Endothelial cell of umbilical vein (primary cell): ENCODE measurements around the gene MLANA. TPM values are rescaled to one million over a fixed set of nuclear protein-coding genes. Genes with fewer than 3 reads are reported as not detected.

Source experiments
- BruUV-seq: library from RNA; stranded (reverse); fragments of 400-500 nt; replicated peaks from 2 replicates; lab custom pipeline; 2021; lab: Mats Ljungman, UMichigan
- CTCF ChIA-PET: fragments of 300-600, 350-600 bp; sonication (Branson Sonifier 250); formaldehyde crosslinking; loops from one replicate; lab custom pipeline; 2021; ENCODE audit warnings: antibody characterized with exemption, inconsistent platforms; lab: Charles Lee
- POLR2A ChIA-PET: fragments of 300-600, 350-600 bp; sonication (Branson Sonifier 250); formaldehyde crosslinking; loops from one replicate; lab custom pipeline; 2021; ENCODE audit warnings: antibody characterized with exemption, inconsistent platforms; lab: Charles Lee
- DNase-seq: peaks from one replicate; pipeline ENCODE4 v3.0.0-alpha.2; 2011; ENCODE audit warnings: low read depth, low spot score
- FAIRE-seq: peaks from 2 replicates; lab custom pipeline; 2011; peaks lifted over from hg19 to GRCh38; lab: Jason Lieb, UNC
- H2AFZ ChIP-seq: 2 replicates; pipeline ENCODE4 v1.6.0; 2012; ENCODE audit warnings: low read depth, low read length, control low read depth, inconsistent platforms
- H3K27ac ChIP-seq: 2 replicates; pipeline ENCODE4 v1.5.1; 2011; ENCODE audit warnings: low read depth, mild to moderate bottlenecking, control low read depth, low read length, moderate library complexity; ENCODE audit not compliant: insufficient read depth
- H3K27me3 ChIP-seq, 2 experiments: 2 replicates each; pipeline versions ENCODE4 v1.6.0 to v1.6.1; 2011; ENCODE audit warnings: low read length in 2 of 2, mixed read lengths in 1 of 2; ENCODE audit not compliant: control insufficient read depth in 2 of 2, insufficient read depth in 2 of 2
- H3K36me3 ChIP-seq, 2 experiments: 2 replicates in 1 of 2; 3 replicates in 1 of 2; pipeline ENCODE4 v1.5.1; 2011; ENCODE audit warnings: low read length in 2 of 2, mild to moderate bottlenecking in 1 of 2, moderate library complexity in 1 of 2; ENCODE audit not compliant: control insufficient read depth in 2 of 2, insufficient read depth in 2 of 2; ENCODE audit errors: extremely low read depth in 1 of 2
- H3K4me1 ChIP-seq: 3 replicates; pipeline ENCODE4 v1.5.1; 2011; ENCODE audit warnings: mild to moderate bottlenecking, low read length; ENCODE audit not compliant: control insufficient read depth, insufficient read depth; ENCODE audit errors: extremely low read depth
- H3K4me2 ChIP-seq: 2 replicates; pipeline ENCODE4 v1.6.1; 2011; ENCODE audit warnings: low read length, control low read depth, mixed read lengths; ENCODE audit not compliant: insufficient read depth
- H3K4me3 ChIP-seq, 3 experiments: fragments of 200-600 bp in 1 of 3; sonication (generic), shearing (Covaris generic) in 1 of 3; replicated peaks in 1 of 3; 2 replicates each; pipeline ENCODE4 v1.5.1; 2011 to 2016; ENCODE audit warnings: control low read depth in 3 of 3, low read length in 3 of 3, mild to moderate bottlenecking in 2 of 3, inconsistent platforms in 1 of 3, low read depth in 1 of 3, moderate library complexity in 1 of 3; ENCODE audit not compliant: insufficient read depth in 1 of 3
- H3K79me2 ChIP-seq: 2 replicates; pipeline ENCODE4 v1.6.0; 2012; ENCODE audit warnings: low read length, inconsistent platforms; ENCODE audit not compliant: control insufficient read depth, insufficient read depth
- H3K9ac ChIP-seq: replicated peaks from 2 replicates; pipeline ENCODE3; 2011; ENCODE audit warnings: low read length, control low read depth; ENCODE audit not compliant: insufficient read depth; ENCODE audit errors: extremely low read depth
- H3K9me1 ChIP-seq: replicated peaks from 3 replicates; pipeline ENCODE4 v1.6.0; 2011; ENCODE audit warnings: mild to moderate bottlenecking, low read length; ENCODE audit not compliant: control insufficient read depth, insufficient read depth; ENCODE audit errors: extremely low read depth
- H3K9me3 ChIP-seq: replicated peaks from 2 replicates; pipeline ENCODE4 v1.5.1; 2012; ENCODE audit warnings: low read length, inconsistent platforms; ENCODE audit not compliant: control insufficient read depth, insufficient read depth
- H4K20me1 ChIP-seq: replicated peaks from 2 replicates; pipeline ENCODE3; 2011; ENCODE audit warnings: mild to moderate bottlenecking, low read length; ENCODE audit not compliant: control insufficient read depth, insufficient read depth; ENCODE audit errors: extremely low read depth
- CTCF ChIP-seq, 2 donors: IDR thresholded peaks; 1 replicate in 1 of 2; 2 replicates in 1 of 2; pipeline ENCODE4 v1.5.1; 2011; ENCODE audit warnings: low read length in 2 of 2, mild to moderate bottlenecking in 2 of 2, moderate library complexity in 2 of 2, control low read depth in 1 of 2, inconsistent platforms in 1 of 2, low read depth in 1 of 2; ENCODE audit not compliant: insufficient read depth in 1 of 2; ENCODE audit errors: extremely low read depth in 1 of 2
- EZH2 ChIP-seq: IDR thresholded peaks from 2 replicates; pipeline ENCODE4 v1.6.1; 2012; ENCODE audit warnings: borderline replicate concordance, low read depth, mild to moderate bottlenecking, moderate library complexity, low read length, inconsistent platforms; ENCODE audit not compliant: severe bottlenecking
- FOS ChIP-seq: IDR thresholded peaks from 2 replicates; pipeline ENCODE4 v1.6.1; 2011; ENCODE audit warnings: mild to moderate bottlenecking, low read length, moderate library complexity, borderline replicate concordance; ENCODE audit not compliant: insufficient read depth
- GATA2 ChIP-seq: IDR thresholded peaks from 2 replicates; pipeline ENCODE4 v1.7.0; 2011; ENCODE audit warnings: low read depth, mild to moderate bottlenecking, moderate library complexity, mixed read lengths, low read length; ENCODE audit not compliant: insufficient read length, insufficient read depth
- JUN ChIP-seq: IDR thresholded peaks from 2 replicates; pipeline ENCODE4 v1.6.1; 2011; ENCODE audit warnings: borderline replicate concordance, low read depth; ENCODE audit not compliant: insufficient read length, insufficient read depth
- MAX ChIP-seq: IDR thresholded peaks from 2 replicates; pipeline ENCODE4 v1.6.1; 2011; ENCODE audit not compliant: insufficient read depth, insufficient read length
- MYC ChIP-seq: IDR thresholded peaks from one replicate; pipeline ENCODE4 v1.6.1; 2011; ENCODE audit warnings: mild to moderate bottlenecking, low read depth, low read length
- POLR2A ChIP-seq: IDR thresholded peaks from 2 replicates; pipeline ENCODE4 v1.6.1; 2012; ENCODE audit warnings: low read depth, mild to moderate bottlenecking, control low read depth, low read length
- POLR2AphosphoS5 ChIP-seq: IDR thresholded peaks from 2 replicates; pipeline ENCODE4 v1.6.1; 2012; ENCODE audit warnings: low read depth, mild to moderate bottlenecking, control low read depth, low read length, moderate library complexity; ENCODE audit not compliant: insufficient read depth
- dilution Hi-C: fragments of 300-500 bp; cut with MboI; formaldehyde crosslinking; loops from one replicate; pipeline ENCODE4 v1.15.0; 2019; ENCODE audit warnings: low sequenced_read_pairs; ENCODE audit not compliant: extremely low pct_ligation_motif_present
- intact Hi-C: fragments of 100-400 bp; cut with micrococcal nuclease; formaldehyde crosslinking; loops from one replicate; pipeline ENCODE4 v1.10.0; 2022
- polyA plus RNA-seq, 4 experiments: library from polyadenylated mRNA; depleted of rRNA in 3 of 4; stranded (reverse) in 3 of 4; unstranded in 1 of 4; fragments of >200 nt; gene quantifications; 2 replicates each; pipeline versions ENCODE4 v1.2.1 to v1.2.3, GENCODE V29; 2011 to 2012; ENCODE audit warnings: missing spikeins in 1 of 4
- total RNA-seq: library from RNA; stranded (reverse); gene quantifications from 2 replicates; pipeline ENCODE4 v1.2.3, GENCODE V29; 2021

Gene MLANA
- total and polyA plus RNA-seq, 2 donors (not counting 3 experiments of a cell fraction or from before 2014, with no cell fraction given): not detected

- H2AFZ ChIP-seq: no peak overlapping the region
- TF ChIP-seq CTCF (IDR thresholded peaks at IDR 0.05; ENCODE audit: extremely low read depth in 1 of 2, insufficient read depth in 1 of 2, low read depth in 1 of 2, low read length in 2 of 2): no peak
- no peaks in the 10 kb centered on the region for H3K27me3 ChIP-seq
- ChIA-PET POLR2A (no interaction called here), CTCF (no interaction called here)
- H3K79me2 ChIP-seq: no peaks in the 10 kb centered on the region
- intact Hi-C loops: loop anchor here (5.0 kb wide), 1 partner anchor 34 kb away; the partner anchor contains the start of gene ERMP1
- no peak overlapping the region for H3K4me3 ChIP-seq
- FAIRE-seq (no peak), DNase-seq (no peak)
- dilution Hi-C loops: no loop called here
- H3K9me1 ChIP-seq: no peaks in the 10 kb centered on the region
- H3K9me3 ChIP-seq: no peaks in the 10 kb centered on the region
- H3K27ac ChIP-seq: no peak overlapping the region
- no TSS peak for BruUV-seq
- no peak overlapping the region for H3K9ac ChIP-seq
- H3K36me3 ChIP-seq: no peaks in the 10 kb centered on the region
- H3K4me2 ChIP-seq: no peak overlapping the region
- no peaks in the 10 kb centered on the region for H4K20me1 ChIP-seq
- no peaks in the 10 kb centered on the region for H3K4me1 ChIP-seq
Measured at GRCh38 chr9:5866272-5866671, 24.4 kb upstream of the MLANA start.

DNA sequence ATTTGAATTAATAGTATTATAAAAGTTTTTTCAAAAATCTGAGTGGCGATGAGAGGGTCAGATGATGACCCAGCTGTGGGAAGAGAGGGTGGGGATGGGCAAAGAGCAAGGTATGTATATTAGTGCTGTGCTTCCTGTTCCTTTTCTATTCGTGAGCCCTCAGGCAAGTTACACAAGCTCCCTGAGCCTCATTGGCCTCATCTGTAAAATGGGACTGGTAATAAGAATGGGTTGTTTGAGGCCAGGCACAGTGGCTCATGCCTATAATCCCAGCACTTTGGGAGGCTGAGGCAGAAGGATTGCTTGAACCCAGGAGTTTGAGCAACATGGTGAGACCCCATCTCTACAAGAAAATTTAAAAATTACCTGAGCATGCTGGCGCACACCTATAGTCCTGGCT, 24.0 kb upstream of the MLANA start:
- no peak for FAIRE-seq
- no peaks in the 10 kb centered on the region for H3K36me3 ChIP-seq
- no peaks in the 10 kb centered on the region for H4K20me1 ChIP-seq
- TF ChIP-seq EZH2 (no peak), CTCF (IDR thresholded peaks at IDR 0.05; ENCODE audit: extremely low read depth in 1 of 2, insufficient read depth in 1 of 2, low read depth in 1 of 2, low read length in 2 of 2) (no peak), FOS (no peak), MAX (no peak), GATA2 (no peak), JUN (no peak), POLR2AphosphoS5 (no peak), POLR2A (no peak), MYC (no peak)
- no peak overlapping the region for H3K9ac ChIP-seq
- no peak overlapping the region for H2AFZ ChIP-seq
- CTCF ChIA-PET: no interaction called here
- no peaks in the 10 kb centered on the region for H3K9me1 ChIP-seq
- no peaks in the 10 kb centered on the region for H3K27me3 ChIP-seq
- no peak overlapping the region for H3K4me2 ChIP-seq
- dilution Hi-C loops: no loop called here
- intact Hi-C loops: loop anchor here (5.0 kb wide), 1 partner anchor 34 kb away; the partner anchor contains the start of gene ERMP1
- no peaks in the 10 kb centered on the region for H3K9me3 ChIP-seq
- H3K79me2 ChIP-seq: no peaks in the 10 kb centered on the region
- no peaks in the 10 kb centered on the region for H3K4me1 ChIP-seq
- no peak overlapping the region for H3K4me3 ChIP-seq
- no TSS peak for BruUV-seq
- no peak for DNase-seq
- H3K27ac ChIP-seq: no peak overlapping the region
- POLR2A ChIA-PET: no interaction called here
